DND-41 (cell line): ENCODE results near the gene ZNF667.

Experiments used
- ATAC-seq: fragments of 200-7000 bp; cut with Tn5 transposase; 3 replicates; pipeline ENCODE4 v1.9.1; 2021; ENCODE audit warnings: low read depth; ENCODE audit not compliant: insufficient read depth
- DNase-seq: peaks from one replicate; pipeline ENCODE4 v3.0.0-alpha.2; 2020
- H2AFZ ChIP-seq: 2 replicates; pipeline ENCODE4 v1.6.0; 2012; ENCODE audit warnings: low read depth, low read length
- H3K27ac ChIP-seq: 2 replicates; pipeline ENCODE4 v1.5.1; 2012; ENCODE audit warnings: low read length, inconsistent platforms
- H3K27me3 ChIP-seq: fragments of 200-600 bp; sonication (generic); 2 replicates; pipeline ENCODE4 v1.6.0; 2012; ENCODE audit warnings: low read length, mild to moderate bottlenecking, inconsistent platforms; ENCODE audit not compliant: insufficient read depth, poor library complexity
- H3K36me3 ChIP-seq: 2 replicates; pipeline ENCODE4 v1.5.1; 2012; ENCODE audit warnings: low read length, inconsistent platforms; ENCODE audit not compliant: insufficient read depth
- H3K4me1 ChIP-seq: 2 replicates; pipeline ENCODE4 v1.5.1; 2012; ENCODE audit warnings: mild to moderate bottlenecking, low read length; ENCODE audit not compliant: insufficient read depth
- H3K4me2 ChIP-seq: 2 replicates; pipeline ENCODE4 v1.6.0; 2012; ENCODE audit warnings: mild to moderate bottlenecking, moderate library complexity, low read length, inconsistent platforms; ENCODE audit not compliant: insufficient read depth
- H3K4me3 ChIP-seq, 2 experiments: fragments of 200-600 bp in 1 of 2; shearing (Covaris generic) in 1 of 2; 2 replicates each; pipeline ENCODE4 v1.5.1; 2012 to 2016; ENCODE audit warnings: inconsistent platforms in 2 of 2, low read length in 2 of 2, mild to moderate bottlenecking in 2 of 2, low read depth in 1 of 2, moderate library complexity in 1 of 2
- H3K79me2 ChIP-seq: 2 replicates; pipeline ENCODE4 v1.6.0; 2012; ENCODE audit warnings: low read length, inconsistent platforms; ENCODE audit not compliant: insufficient read depth
- H3K9ac ChIP-seq: 2 replicates; pipeline ENCODE4 v1.6.0; 2012; ENCODE audit warnings: low read depth, mild to moderate bottlenecking, inconsistent platforms, low read length, moderate library complexity
- H3K9me3 ChIP-seq: 2 replicates; pipeline ENCODE4 v1.5.1; 2012; ENCODE audit warnings: low read length, moderate library complexity, mild to moderate bottlenecking, inconsistent platforms; ENCODE audit not compliant: insufficient read depth, severe bottlenecking
- H4K20me1 ChIP-seq: 2 replicates; pipeline ENCODE4 v1.6.0; 2012; ENCODE audit warnings: low read length; ENCODE audit not compliant: insufficient read depth
- EZH2 ChIP-seq: IDR thresholded peaks from 3 replicates; pipeline ENCODE4 v1.6.1; 2012; ENCODE audit warnings: borderline replicate concordance, low read depth, mild to moderate bottlenecking, moderate library complexity, low read length, inconsistent platforms; ENCODE audit not compliant: severe bottlenecking
- TF ChIP-seq, protein P1 (sequence below): IDR thresholded peaks from 2 replicates; pipeline ENCODE4 v1.5.1; 2012; ENCODE audit warnings: borderline replicate concordance, low read length, moderate library complexity, mild to moderate bottlenecking; ENCODE audit not compliant: poor library complexity, severe bottlenecking; ENCODE audit errors: extremely low read depth

Gene ZNF667

DNA sequence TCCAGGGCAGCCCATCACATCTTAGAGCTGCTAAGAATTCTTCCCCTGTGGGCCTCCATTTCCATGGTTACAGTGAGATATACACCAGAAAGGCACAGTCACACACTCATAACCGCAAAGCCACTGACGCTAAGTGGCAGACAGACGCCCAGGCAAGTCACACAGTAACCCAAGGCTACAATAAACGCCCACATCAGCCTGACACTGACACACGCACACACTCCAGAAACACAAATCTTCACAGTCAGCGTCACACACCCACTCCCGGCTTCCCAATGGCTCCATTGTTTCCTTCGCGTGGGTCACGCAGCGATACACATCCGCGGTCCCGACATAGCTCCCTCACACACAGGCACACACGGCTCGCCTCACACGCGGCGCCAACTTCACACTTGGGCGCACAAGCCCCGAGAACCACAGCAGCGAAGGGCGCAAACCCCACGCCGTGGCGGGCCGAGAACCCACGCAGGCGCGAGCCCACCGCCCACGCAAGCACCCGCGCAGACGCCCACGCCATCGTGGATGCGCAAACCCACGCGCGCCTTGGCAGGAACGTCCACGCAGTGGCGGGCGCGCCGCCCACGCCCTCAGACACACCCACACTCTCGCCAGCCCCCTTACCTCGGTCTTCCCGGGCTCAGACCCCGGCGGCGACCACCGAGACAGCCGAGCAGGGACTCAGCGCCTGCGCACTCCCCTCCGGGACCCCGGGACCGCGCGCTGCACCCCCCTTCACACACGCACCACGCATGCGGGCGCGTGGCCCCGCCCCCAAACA is at the start of gene ZNF667:
Gene ZNF667, minus strand, starts transcription at position 695 of the 778 bp plus-strand sequence. CDS start 14,975 bp downstream, outside the sequence.
- DNase-seq (peak; percentile 69), ATAC-seq (peak; percentile 58)
- H3K27me3 ChIP-seq: no peaks in the 10 kb centered on the region
- peak within 1 kb of the TSS; percentile 88 for H2AFZ ChIP-seq
- H4K20me1 ChIP-seq: no peaks in the 10 kb centered on the region
- TF ChIP-seq, protein P1, sequence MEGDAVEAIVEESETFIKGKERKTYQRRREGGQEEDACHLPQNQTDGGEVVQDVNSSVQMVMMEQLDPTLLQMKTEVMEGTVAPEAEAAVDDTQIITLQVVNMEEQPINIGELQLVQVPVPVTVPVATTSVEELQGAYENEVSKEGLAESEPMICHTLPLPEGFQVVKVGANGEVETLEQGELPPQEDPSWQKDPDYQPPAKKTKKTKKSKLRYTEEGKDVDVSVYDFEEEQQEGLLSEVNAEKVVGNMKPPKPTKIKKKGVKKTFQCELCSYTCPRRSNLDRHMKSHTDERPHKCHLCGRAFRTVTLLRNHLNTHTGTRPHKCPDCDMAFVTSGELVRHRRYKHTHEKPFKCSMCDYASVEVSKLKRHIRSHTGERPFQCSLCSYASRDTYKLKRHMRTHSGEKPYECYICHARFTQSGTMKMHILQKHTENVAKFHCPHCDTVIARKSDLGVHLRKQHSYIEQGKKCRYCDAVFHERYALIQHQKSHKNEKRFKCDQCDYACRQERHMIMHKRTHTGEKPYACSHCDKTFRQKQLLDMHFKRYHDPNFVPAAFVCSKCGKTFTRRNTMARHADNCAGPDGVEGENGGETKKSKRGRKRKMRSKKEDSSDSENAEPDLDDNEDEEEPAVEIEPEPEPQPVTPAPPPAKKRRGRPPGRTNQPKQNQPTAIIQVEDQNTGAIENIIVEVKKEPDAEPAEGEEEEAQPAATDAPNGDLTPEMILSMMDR: no peak
- TF ChIP-seq EZH2: no peak
- H3K4me3 ChIP-seq: peak within 1 kb of the TSS; percentile 43 to 87; a peak in 3 of 4 replicates
- no peaks in the 10 kb centered on the region for H3K9me3 ChIP-seq
- H3K9ac ChIP-seq: peak within 1 kb of the TSS; percentile 67
- peaks cover 9% of the 10 kb centered on the region; the same call in 1 of the 2 replicates for H3K36me3 ChIP-seq
- H3K4me2 ChIP-seq: peak within 1 kb of the TSS; percentile 95
- H3K79me2 ChIP-seq: peaks cover 37% of the 10 kb centered on the region
- H3K4me1 ChIP-seq: peaks cover 27% of the 10 kb centered on the region
- H3K27ac ChIP-seq: peak within 1 kb of the TSS; percentile 84

- no peaks in the 10 kb centered on the region for H3K27me3 ChIP-seq
- H3K79me2 ChIP-seq: no peaks in the 10 kb centered on the region
- H3K9me3 ChIP-seq: peaks cover 52% of the 10 kb centered on the region
- DNase-seq: no peak
- no peak overlapping the region for H3K27ac ChIP-seq
- H4K20me1 ChIP-seq: no peaks in the 10 kb centered on the region
- no peak overlapping the region for H2AFZ ChIP-seq
- H3K9ac ChIP-seq: no peak overlapping the region
- TF ChIP-seq, protein P1: no peak
- TF ChIP-seq EZH2: no peak
- H3K4me2 ChIP-seq: no peak overlapping the region
- no peak for ATAC-seq
- no peak overlapping the region for H3K4me3 ChIP-seq
- no peaks in the 10 kb centered on the region for H3K36me3 ChIP-seq
- no peaks in the 10 kb centered on the region for H3K4me1 ChIP-seq
These were observed 48.2 kb upstream of the ZNF667 start for GRCh38 chr19:56525214-56525860.

DNA sequence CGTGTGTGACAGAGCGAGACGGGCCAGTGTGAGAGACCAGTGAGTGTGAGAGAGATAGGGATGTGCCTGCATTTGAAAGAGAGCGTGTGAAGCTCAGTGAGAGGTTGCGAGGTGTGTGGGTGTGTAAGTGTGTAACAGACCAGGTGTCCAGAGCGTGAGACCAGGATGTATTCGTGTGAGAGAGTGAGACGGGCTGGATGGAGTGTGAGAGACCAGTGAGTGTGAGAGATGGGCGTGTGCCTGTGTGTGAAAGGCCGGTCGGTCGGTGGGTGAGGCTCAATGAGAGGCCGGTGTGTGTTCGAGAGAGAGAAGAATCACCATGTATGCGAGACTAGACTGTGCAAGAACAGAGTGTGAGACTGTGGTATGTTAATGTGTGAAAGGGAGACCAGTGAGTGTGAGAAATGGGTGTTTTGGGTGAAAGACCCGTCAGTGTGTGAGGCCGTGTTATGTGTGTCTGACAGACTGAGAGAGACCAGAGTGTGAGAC is 31.2 kb upstream of the ZNF667 start:
- H3K9me3 ChIP-seq: no peaks in the 10 kb centered on the region
- no peaks in the 10 kb centered on the region for H3K27me3 ChIP-seq
- H4K20me1 ChIP-seq: no peaks in the 10 kb centered on the region
- no peak; the same call in 2 of the 3 replicates for ATAC-seq
- peak overlapping the region; percentile 19 to 63; a peak in 3 of 4 replicates for H3K4me3 ChIP-seq
- H3K4me1 ChIP-seq: peaks cover 13% of the 10 kb centered on the region
- peak overlapping the region; percentile 54 for H3K9ac ChIP-seq
- DNase-seq: no peak
- no peaks in the 10 kb centered on the region for H3K36me3 ChIP-seq
- TF ChIP-seq, protein P1: no peak
- no peak for TF ChIP-seq EZH2
- peak overlapping the region; percentile 79 for H2AFZ ChIP-seq
- no peaks in the 10 kb centered on the region for H3K79me2 ChIP-seq
- peak overlapping the region; percentile 74 for H3K27ac ChIP-seq
- H3K4me2 ChIP-seq: peak overlapping the region; percentile 71
